HepG2 (cell line): ENCODE results near the gene PCED1B. TPM values are rescaled to one million over a fixed set of nuclear protein-coding genes. Genes with fewer than 3 reads are reported as not detected.

ENCODE experiments used
- ATAC-seq: fragments of 200-7000 bp; cut with Tn5 transposase; 3 replicates; pipeline ENCODE4 v1.9.1; 2020; ENCODE audit warnings: mild to moderate bottlenecking, moderate library complexity
- BruUV-seq: library from RNA; stranded (reverse); fragments of 400-500 nt; replicated peaks from 2 replicates; lab custom pipeline; 2021; lab: Mats Ljungman, UMichigan
- CTCF ChIA-PET: fragments of 300-600 bp; formaldehyde crosslinking; extraction: SDS; loops from one replicate; lab custom pipeline; 2021; ENCODE audit warnings: low total read pairs, inconsistent platforms, low intra/inter-chr PET ratio; lab: Yijun Ruan, JAX
- POLR2A ChIA-PET: fragments of 350-600 bp; sonication (Branson Sonifier 250); formaldehyde crosslinking; loops from one replicate; lab custom pipeline; 2020; ENCODE audit warnings: antibody characterized with exemption, inconsistent platforms; lab: Yijun Ruan, JAX
- DNase-seq: peaks from one replicate; pipeline ENCODE4 v3.0.0-alpha.2; 2015; ENCODE audit warnings: low spot score
- FAIRE-seq: peaks from 3 replicates; lab custom pipeline; 2011; peaks lifted over from hg19 to GRCh38; lab: Jason Lieb, UNC
- H2AFZ ChIP-seq: one replicate; pipeline ENCODE4 v1.6.1; 2011; ENCODE audit warnings: low read length, inconsistent platforms
- H3K27ac ChIP-seq: fragments of 300-600 bp; 3 replicates; pipeline ENCODE4 v1.8.0; 2011; ENCODE audit warnings: mixed run types, mild to moderate bottlenecking, mixed read lengths, low read length, inconsistent platforms; ENCODE audit not compliant: insufficient read depth; ENCODE audit errors: extremely low read length
- H3K27me3 ChIP-seq, 2 experiments: fragments of 200-600 bp in 1 of 2; 2 replicates in 1 of 2; 3 replicates in 1 of 2; pipeline versions ENCODE4 v1.6.0 to v1.8.0; 2011; ENCODE audit warnings: low read length in 2 of 2, mild to moderate bottlenecking in 2 of 2, moderate library complexity in 2 of 2, inconsistent platforms in 1 of 2; ENCODE audit not compliant: insufficient read depth in 2 of 2, control insufficient read depth in 1 of 2
- H3K36me3 ChIP-seq, 2 experiments: fragments of 200-600 bp in 1 of 2; replicated peaks in 1 of 2; 2 replicates in 1 of 2; 3 replicates in 1 of 2; pipeline versions ENCODE4 v1.5.1 to v1.8.0; 2011; ENCODE audit warnings: low read length in 2 of 2, inconsistent platforms in 1 of 2; ENCODE audit not compliant: insufficient read depth in 2 of 2, control insufficient read depth in 1 of 2
- H3K4me1 ChIP-seq: 2 replicates; pipeline ENCODE4 v1.5.1; 2012; ENCODE audit warnings: low read length, inconsistent platforms; ENCODE audit not compliant: insufficient read depth
- H3K4me2 ChIP-seq: 2 replicates; pipeline ENCODE4 v1.6.0; 2011; ENCODE audit warnings: low read depth, low read length, inconsistent platforms
- H3K4me3 ChIP-seq, 3 experiments: fragments of 200-600 bp in 1 of 3; sonication (generic), shearing (Covaris generic) in 1 of 3; replicated peaks in 1 of 3; 2 replicates each; pipeline ENCODE4 v1.5.1; 2011 to 2016; ENCODE audit warnings: low read length in 3 of 3, inconsistent platforms in 2 of 3, low read depth in 2 of 3, mild to moderate bottlenecking in 2 of 3, control low read depth in 1 of 3, mixed read lengths in 1 of 3; ENCODE audit not compliant: insufficient read depth in 1 of 3
- H3K79me2 ChIP-seq: one replicate; pipeline ENCODE4 v1.6.1; 2011; ENCODE audit warnings: low read length, inconsistent platforms; ENCODE audit not compliant: insufficient read depth
- H3K9ac ChIP-seq: 2 replicates; pipeline ENCODE4 v1.6.0; 2011; ENCODE audit warnings: mild to moderate bottlenecking, low read depth, low read length, inconsistent platforms; ENCODE audit not compliant: insufficient read depth
- H3K9me3 ChIP-seq: 2 replicates; pipeline ENCODE4 v1.5.1; 2012; ENCODE audit warnings: mild to moderate bottlenecking, low read length
- H4K20me1 ChIP-seq: 2 replicates; pipeline ENCODE4 v1.6.0; 2011; ENCODE audit warnings: inconsistent platforms, mild to moderate bottlenecking, low read length, moderate library complexity; ENCODE audit not compliant: insufficient read depth
- CBX1 ChIP-seq: IDR thresholded peaks from one replicate; pipeline ENCODE4 v1.6.1; 2016; ENCODE audit warnings: antibody characterized with exemption, low read depth
- HNRNPH1 ChIP-seq: fragments of 200-400 bp; formaldehyde crosslinking; optimal IDR thresholded peaks from 2 replicates; pipeline ENCODE3; 2017; ENCODE audit warnings: mild to moderate bottlenecking, low read depth, low read length
- KAT2B ChIP-seq: fragments of 150-350 bp; IDR thresholded peaks from 2 replicates; pipeline ENCODE4 v1.6.1; 2014; ENCODE audit warnings: low read depth, low read length, borderline replicate concordance
- SSRP1 ChIP-seq: IDR thresholded peaks from 2 replicates; pipeline ENCODE4 v1.6.1; 2016; ENCODE audit warnings: control low read depth
- ZFP36 ChIP-seq: fragments of 150-350 bp; IDR thresholded peaks from 2 replicates; pipeline ENCODE4 v1.6.1; 2018; ENCODE audit warnings: borderline replicate concordance, low read length, low read depth; ENCODE audit not compliant: partially characterized antibody
- ZMYM3 ChIP-seq: sonication (generic); formaldehyde crosslinking; IDR thresholded peaks from 2 replicates; pipeline ENCODE4 v1.5.1; 2020; ENCODE audit warnings: mild to moderate bottlenecking, missing genetic modification reagents
- ZNF253 ChIP-seq: sonication (generic); formaldehyde crosslinking; IDR thresholded peaks from 2 replicates; pipeline ENCODE4 v1.8.0; 2022; ENCODE audit warnings: mild to moderate bottlenecking, missing genetic modification reagents, borderline replicate concordance
- ZNF614 ChIP-seq: IDR thresholded peaks from 2 replicates; pipeline ENCODE4 v1.6.1; 2018; ENCODE audit warnings: missing biosample characterization, missing genetic modification reagents, inconsistent platforms, borderline replicate concordance
- ZNF674 ChIP-seq: sonication (generic); formaldehyde crosslinking; IDR thresholded peaks from 2 replicates; pipeline ENCODE4 v1.5.0; 2020; ENCODE audit warnings: low read depth, mild to moderate bottlenecking, missing genetic modification reagents
- ZNF773 ChIP-seq: sonication (generic); formaldehyde crosslinking; IDR thresholded peaks from 2 replicates; pipeline ENCODE4 v1.4.0; 2020; ENCODE audit warnings: missing genetic modification reagents, borderline replicate concordance
- WGBS: methylation state at CpG from one replicate; pipeline ENCODE4 v1.1.6; 2017; ENCODE audit warnings: low lambda C conversion rate; 5-methylcytosine and 5-hydroxymethylcytosine counted together
- in situ Hi-C: cut with HindIII; loops from 2 replicates; pipeline ENCODE4 v1.10.0; 2017; ENCODE audit warnings: low pct_unique_long_range_greater_than_20kb; ENCODE audit not compliant: extremely low pct_ligation_motif_present
- intact Hi-C: fragments of 100-400 bp; cut with micrococcal nuclease; formaldehyde crosslinking; loops from one replicate; pipeline ENCODE4 v1.10.0; 2022; ENCODE audit not compliant: unreplicated experiment
- polyA plus RNA-seq, 8 experiments: library from polyadenylated mRNA; depleted of rRNA in 3 of 8; stranded (reverse) in 7 of 8; unstranded in 1 of 8; fragments of >200 nt; fragmentation: Illumina TruSeq in 4 of 8; extraction: Trizol in 4 of 8; gene quantifications; 2 replicates each; pipeline versions ENCODE4 v1.2.1 to v1.2.3, GENCODE V29; 2011 to 2016; ENCODE audit warnings: low read depth in 4 of 8, missing spikeins in 1 of 8, mixed read lengths in 1 of 8; ENCODE audit not compliant: insufficient read depth in 1 of 8
- total RNA-seq, 5 experiments: library from RNA; depleted of rRNA; stranded (reverse); fragments of >200 nt; fragmentation: Illumina TruSeq; extraction: Trizol; gene quantifications; 2 replicates each; pipeline ENCODE4 v1.2.3, GENCODE V29; 2016; ENCODE audit warnings: low read depth in 1 of 5
- TF ChIP-seq, protein P1 (sequence below): sonication (generic); formaldehyde crosslinking; IDR thresholded peaks from 2 replicates; pipeline ENCODE4 v1.8.1; 2023; ENCODE audit warnings: missing genetic modification reagents, inconsistent platforms, borderline replicate concordance
- TF ChIP-seq, protein P2 (sequence below): IDR thresholded peaks from 2 replicates; pipeline ENCODE4 v1.6.1; 2016; ENCODE audit warnings: missing compliant biosample characterization, missing genetic modification reagents, borderline replicate concordance
- TF ChIP-seq, protein P3 (sequence below): sonication (generic); formaldehyde crosslinking; IDR thresholded peaks from 2 replicates; pipeline ENCODE4 v1.4.0; 2020; ENCODE audit warnings: missing genetic modification reagents
- TF ChIP-seq, protein P4 (sequence below): sonication (generic); formaldehyde crosslinking; IDR thresholded peaks from 2 replicates; pipeline ENCODE4 v1.9.0; 2021; ENCODE audit warnings: missing genetic modification reagents, borderline replicate concordance
- TF ChIP-seq, protein P5 (sequence below): sonication (generic); formaldehyde crosslinking; IDR thresholded peaks from 2 replicates; pipeline ENCODE4 v1.4.0; 2020; ENCODE audit warnings: missing genetic modification reagents, borderline replicate concordance

PCED1B gene
- total and polyA plus RNA-seq, 2 of the 13 experiments (the other 11 are each of a cell fraction or from before 2014, with no cell fraction given): 0.11 to 0.37 TPM

DNA sequence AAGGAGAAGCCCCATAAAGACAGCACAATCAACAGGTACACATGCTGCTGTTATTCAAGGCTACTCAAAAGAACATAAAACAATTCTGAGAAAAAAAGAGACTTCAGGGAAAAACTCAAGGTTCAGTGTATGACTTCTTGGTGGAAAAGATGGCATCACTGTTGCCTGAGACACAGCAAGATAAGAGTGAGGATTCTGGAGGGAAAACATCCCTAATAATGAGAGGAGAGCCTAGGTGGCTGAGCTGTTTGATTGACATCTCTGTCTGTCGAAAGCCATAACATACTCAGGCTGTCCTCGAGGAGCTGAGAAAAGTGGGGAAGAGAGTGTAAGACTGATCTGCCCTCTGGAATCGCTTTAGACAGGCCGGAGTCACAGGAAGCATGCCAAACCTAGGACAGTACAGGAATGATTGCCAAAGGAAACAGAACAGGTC, 193.8 kb downstream of the PCED1B start:
- no peak for FAIRE-seq
- Histone ChIP-seq H4K20me1 (no peaks in the 10 kb centered on the region), H3K27ac (no peak overlapping the region), H3K9me3 (no peaks in the 10 kb centered on the region), H3K9ac (no peak overlapping the region), H3K79me2 (no peaks in the 10 kb centered on the region), H3K4me1 (peaks cover 12% of the 10 kb centered on the region), H3K4me2 (no peak overlapping the region), H3K4me3 (no peak overlapping the region), H2AFZ (no peak overlapping the region), H3K36me3 (no peaks in the 10 kb centered on the region), H3K27me3 (no peaks in the 10 kb centered on the region; a peak in 1 of 5 replicates)
- CTCF ChIA-PET: no interaction called here
- BruUV-seq: no TSS peak
- DNase-seq: no peak
- in situ Hi-C loops: no loop called here
- 38% methylated on average over 4 of the region's 4 CpGs for WGBS
- ATAC-seq: no peak
- intact Hi-C loops: no loop called here
- TF ChIP-seq, protein P1, sequence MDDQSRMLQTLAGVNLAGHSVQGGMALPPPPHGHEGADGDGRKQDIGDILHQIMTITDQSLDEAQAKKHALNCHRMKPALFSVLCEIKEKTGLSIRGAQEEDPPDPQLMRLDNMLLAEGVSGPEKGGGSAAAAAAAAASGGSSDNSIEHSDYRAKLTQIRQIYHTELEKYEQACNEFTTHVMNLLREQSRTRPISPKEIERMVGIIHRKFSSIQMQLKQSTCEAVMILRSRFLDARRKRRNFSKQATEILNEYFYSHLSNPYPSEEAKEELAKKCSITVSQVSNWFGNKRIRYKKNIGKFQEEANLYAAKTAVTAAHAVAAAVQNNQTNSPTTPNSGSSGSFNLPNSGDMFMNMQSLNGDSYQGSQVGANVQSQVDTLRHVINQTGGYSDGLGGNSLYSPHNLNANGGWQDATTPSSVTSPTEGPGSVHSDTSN: no peak
- TF ChIP-seq, protein P2, sequence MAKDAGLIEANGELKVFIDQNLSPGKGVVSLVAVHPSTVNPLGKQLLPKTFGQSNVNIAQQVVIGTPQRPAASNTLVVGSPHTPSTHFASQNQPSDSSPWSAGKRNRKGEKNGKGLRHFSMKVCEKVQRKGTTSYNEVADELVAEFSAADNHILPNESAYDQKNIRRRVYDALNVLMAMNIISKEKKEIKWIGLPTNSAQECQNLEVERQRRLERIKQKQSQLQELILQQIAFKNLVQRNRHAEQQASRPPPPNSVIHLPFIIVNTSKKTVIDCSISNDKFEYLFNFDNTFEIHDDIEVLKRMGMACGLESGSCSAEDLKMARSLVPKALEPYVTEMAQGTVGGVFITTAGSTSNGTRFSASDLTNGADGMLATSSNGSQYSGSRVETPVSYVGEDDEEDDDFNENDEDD: no peak
- TF ChIP-seq SSRP1 (CRISPR knock-in tag) (no peak), KAT2B (no peak), HNRNPH1 (no peak), ZNF674 (CRISPR knock-in tag) (no peak), CBX1 (no peak), ZFP36 (no peak), ZMYM3 (CRISPR knock-in tag) (no peak), ZNF614 (CRISPR knock-in tag) (no peak), ZNF253 (no peak), ZNF773 (CRISPR knock-in tag) (no peak)
- TF ChIP-seq, protein P3, sequence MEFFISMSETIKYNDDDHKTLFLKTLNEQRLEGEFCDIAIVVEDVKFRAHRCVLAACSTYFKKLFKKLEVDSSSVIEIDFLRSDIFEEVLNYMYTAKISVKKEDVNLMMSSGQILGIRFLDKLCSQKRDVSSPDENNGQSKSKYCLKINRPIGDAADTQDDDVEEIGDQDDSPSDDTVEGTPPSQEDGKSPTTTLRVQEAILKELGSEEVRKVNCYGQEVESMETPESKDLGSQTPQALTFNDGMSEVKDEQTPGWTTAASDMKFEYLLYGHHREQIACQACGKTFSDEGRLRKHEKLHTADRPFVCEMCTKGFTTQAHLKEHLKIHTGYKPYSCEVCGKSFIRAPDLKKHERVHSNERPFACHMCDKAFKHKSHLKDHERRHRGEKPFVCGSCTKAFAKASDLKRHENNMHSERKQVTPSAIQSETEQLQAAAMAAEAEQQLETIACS (CRISPR knock-in tag): no peak
- TF ChIP-seq, protein P4, sequence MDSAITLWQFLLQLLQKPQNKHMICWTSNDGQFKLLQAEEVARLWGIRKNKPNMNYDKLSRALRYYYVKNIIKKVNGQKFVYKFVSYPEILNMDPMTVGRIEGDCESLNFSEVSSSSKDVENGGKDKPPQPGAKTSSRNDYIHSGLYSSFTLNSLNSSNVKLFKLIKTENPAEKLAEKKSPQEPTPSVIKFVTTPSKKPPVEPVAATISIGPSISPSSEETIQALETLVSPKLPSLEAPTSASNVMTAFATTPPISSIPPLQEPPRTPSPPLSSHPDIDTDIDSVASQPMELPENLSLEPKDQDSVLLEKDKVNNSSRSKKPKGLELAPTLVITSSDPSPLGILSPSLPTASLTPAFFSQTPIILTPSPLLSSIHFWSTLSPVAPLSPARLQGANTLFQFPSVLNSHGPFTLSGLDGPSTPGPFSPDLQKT: no peak
- TF ChIP-seq, protein P5, sequence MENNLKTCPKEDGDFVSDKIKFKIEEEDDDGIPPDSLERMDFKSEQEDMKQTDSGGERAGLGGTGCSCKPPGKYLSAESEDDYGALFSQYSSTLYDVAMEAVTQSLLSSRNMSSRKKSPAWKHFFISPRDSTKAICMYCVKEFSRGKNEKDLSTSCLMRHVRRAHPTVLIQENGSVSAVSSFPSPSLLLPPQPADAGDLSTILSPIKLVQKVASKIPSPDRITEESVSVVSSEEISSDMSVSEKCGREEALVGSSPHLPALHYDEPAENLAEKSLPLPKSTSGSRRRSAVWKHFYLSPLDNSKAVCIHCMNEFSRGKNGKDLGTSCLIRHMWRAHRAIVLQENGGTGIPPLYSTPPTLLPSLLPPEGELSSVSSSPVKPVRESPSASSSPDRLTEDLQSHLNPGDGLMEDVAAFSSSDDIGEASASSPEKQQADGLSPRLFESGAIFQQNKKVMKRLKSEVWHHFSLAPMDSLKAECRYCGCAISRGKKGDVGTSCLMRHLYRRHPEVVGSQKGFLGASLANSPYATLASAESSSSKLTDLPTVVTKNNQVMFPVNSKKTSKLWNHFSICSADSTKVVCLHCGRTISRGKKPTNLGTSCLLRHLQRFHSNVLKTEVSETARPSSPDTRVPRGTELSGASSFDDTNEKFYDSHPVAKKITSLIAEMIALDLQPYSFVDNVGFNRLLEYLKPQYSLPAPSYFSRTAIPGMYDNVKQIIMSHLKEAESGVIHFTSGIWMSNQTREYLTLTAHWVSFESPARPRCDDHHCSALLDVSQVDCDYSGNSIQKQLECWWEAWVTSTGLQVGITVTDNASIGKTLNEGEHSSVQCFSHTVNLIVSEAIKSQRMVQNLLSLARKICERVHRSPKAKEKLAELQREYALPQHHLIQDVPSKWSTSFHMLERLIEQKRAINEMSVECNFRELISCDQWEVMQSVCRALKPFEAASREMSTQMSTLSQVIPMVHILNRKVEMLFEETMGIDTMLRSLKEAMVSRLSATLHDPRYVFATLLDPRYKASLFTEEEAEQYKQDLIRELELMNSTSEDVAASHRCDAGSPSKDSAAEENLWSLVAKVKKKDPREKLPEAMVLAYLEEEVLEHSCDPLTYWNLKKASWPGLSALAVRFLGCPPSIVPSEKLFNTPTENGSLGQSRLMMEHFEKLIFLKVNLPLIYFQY (CRISPR knock-in tag): no peak
- POLR2A ChIA-PET: no interaction called here
